H9 (cell line): Measurements from ENCODE around the gene VWC2L. TPM values are rescaled to one million over a fixed set of nuclear protein-coding genes. Genes with fewer than 3 reads are reported as not detected.

ENCODE experiments used
- DNase-seq: peaks from one replicate; pipeline ENCODE4 v3.0.0-alpha.2; 2017
- H2AFZ ChIP-seq: one replicate; pipeline ENCODE4 v1.6.1; 2013; ENCODE audit warnings: mild to moderate bottlenecking, low read length, control low read depth, moderate library complexity
- H2AK5ac ChIP-seq: 2 replicates; pipeline ENCODE4 v1.6.1; 2013; ENCODE audit warnings: low read length, control low read depth, mixed read lengths; ENCODE audit not compliant: insufficient read length
- H2BK120ac ChIP-seq: one replicate; pipeline ENCODE4 v1.6.1; 2013; ENCODE audit warnings: low read depth, mild to moderate bottlenecking, low read length, control low read depth, inconsistent platforms; ENCODE audit not compliant: poor library complexity, severe bottlenecking
- H2BK12ac ChIP-seq: 2 replicates; pipeline ENCODE4 v1.6.1; 2013; ENCODE audit warnings: low read length, control low read depth, mixed read lengths, low read depth; ENCODE audit not compliant: insufficient read length
- H2BK15ac ChIP-seq: 2 replicates; pipeline ENCODE4 v1.6.1; 2013; ENCODE audit warnings: low read depth, low read length, control low read depth
- H2BK20ac ChIP-seq: one replicate; pipeline ENCODE4 v1.6.1; 2013; ENCODE audit warnings: low read depth, mild to moderate bottlenecking, low read length, control low read depth, inconsistent platforms; ENCODE audit not compliant: poor library complexity, severe bottlenecking
- H2BK5ac ChIP-seq: 2 replicates; pipeline ENCODE4 v1.6.1; 2013; ENCODE audit warnings: low read length, control low read depth, mixed read lengths; ENCODE audit not compliant: insufficient read length
- H3K14ac ChIP-seq: 2 replicates; pipeline ENCODE4 v1.6.1; 2013; ENCODE audit warnings: low read length, control low read depth; ENCODE audit not compliant: insufficient read depth
- H3K18ac ChIP-seq: 2 replicates; pipeline ENCODE4 v1.6.1; 2013; ENCODE audit warnings: low read depth, mild to moderate bottlenecking, mixed read lengths, low read length, control low read depth; ENCODE audit not compliant: insufficient read length
- H3K23ac ChIP-seq: 2 replicates; pipeline ENCODE4 v1.6.1; 2013; ENCODE audit warnings: low read length, control low read depth, mixed read lengths, low read depth; ENCODE audit not compliant: insufficient read length
- H3K23me2 ChIP-seq: 2 replicates; pipeline ENCODE4 v1.6.1; 2013; ENCODE audit warnings: low read depth, mild to moderate bottlenecking, mixed read lengths, low read length, control low read depth; ENCODE audit not compliant: insufficient read length, poor library complexity, severe bottlenecking
- H3K27ac ChIP-seq: 2 replicates; pipeline ENCODE4 v1.5.1; 2013; ENCODE audit warnings: low read length, control low read depth, mixed read lengths, low read depth; ENCODE audit not compliant: insufficient read length
- H3K27me3 ChIP-seq: 2 replicates; pipeline ENCODE4 v1.6.1; 2013; ENCODE audit warnings: low read length, control low read depth, inconsistent platforms; ENCODE audit not compliant: insufficient read depth
- H3K4ac ChIP-seq: 2 replicates; pipeline ENCODE4 v1.6.1; 2013; ENCODE audit warnings: low read depth, mild to moderate bottlenecking, control low read depth, inconsistent platforms, low read length, moderate library complexity
- H3K4me1 ChIP-seq: 2 replicates; pipeline ENCODE4 v1.6.1; 2013; ENCODE audit warnings: low read length, control low read depth, inconsistent platforms; ENCODE audit not compliant: insufficient read depth
- H3K4me2 ChIP-seq: 2 replicates; pipeline ENCODE4 v1.6.1; 2013; ENCODE audit warnings: low read length, control low read depth, mixed read lengths; ENCODE audit not compliant: insufficient read length, insufficient read depth
- H3K56ac ChIP-seq: 2 replicates; pipeline ENCODE4 v1.6.1; 2013; ENCODE audit warnings: low read depth, mild to moderate bottlenecking, mixed read lengths, low read length, control low read depth; ENCODE audit not compliant: insufficient read length
- H3K79me1 ChIP-seq: 2 replicates; pipeline ENCODE4 v1.6.1; 2013; ENCODE audit warnings: low read depth, mild to moderate bottlenecking, moderate library complexity, low read length, control low read depth, inconsistent platforms; ENCODE audit not compliant: insufficient read depth, poor library complexity, severe bottlenecking
- H3K79me2 ChIP-seq: 2 replicates; pipeline ENCODE4 v1.6.1; 2013; ENCODE audit warnings: low read length, control low read depth, inconsistent platforms; ENCODE audit not compliant: insufficient read depth
- H3K9ac ChIP-seq: 2 replicates; pipeline ENCODE4 v1.6.1; 2013; ENCODE audit warnings: low read length, control low read depth, mixed read lengths; ENCODE audit not compliant: insufficient read length; ENCODE audit errors: extremely low read depth
- H3K9me3 ChIP-seq: one replicate; pipeline ENCODE4 v1.6.1; 2013; ENCODE audit warnings: low read depth, low read length, inconsistent platforms; ENCODE audit not compliant: control insufficient read depth
- H3T11ph ChIP-seq: one replicate; pipeline ENCODE4 v1.6.1; 2013; ENCODE audit warnings: mild to moderate bottlenecking, low read length, control low read depth, inconsistent platforms
- H4K20me1 ChIP-seq: one replicate; pipeline ENCODE4 v1.6.1; 2013; ENCODE audit not compliant: control insufficient read depth, insufficient read length, insufficient read depth
- H4K5ac ChIP-seq: 2 replicates; pipeline ENCODE4 v1.6.1; 2013; ENCODE audit warnings: low read depth, mild to moderate bottlenecking, mixed read lengths, low read length, control low read depth; ENCODE audit not compliant: insufficient read length
- H4K8ac ChIP-seq: replicated peaks from 2 replicates; pipeline ENCODE4 v1.6.1; 2013; ENCODE audit warnings: low read length, control low read depth, mixed read lengths, low read depth; ENCODE audit not compliant: insufficient read length
- H4K91ac ChIP-seq: 2 replicates; pipeline ENCODE4 v1.6.1; 2013; ENCODE audit warnings: low read depth, mild to moderate bottlenecking, moderate library complexity, mixed read lengths, low read length, control low read depth; ENCODE audit not compliant: insufficient read length
- H3K27ac Mint-ChIP-seq, 3 experiments: 2 replicates in 2 of 3; 3 replicates in 1 of 3; pipeline ENCODE4 v1.8.0; 2020 to 2021; ENCODE audit warnings: mixed read lengths in 3 of 3, mild to moderate bottlenecking in 1 of 3, moderate library complexity in 1 of 3
- H3K27me3 Mint-ChIP-seq: 2 replicates; pipeline ENCODE4 v1.8.0; 2021; ENCODE audit warnings: low read depth, mild to moderate bottlenecking, moderate library complexity, mixed read lengths
- H3K36me3 Mint-ChIP-seq, 3 experiments: 2 replicates in 2 of 3; 3 replicates in 1 of 3; pipeline ENCODE4 v1.8.0; 2020 to 2021; ENCODE audit warnings: low read depth in 3 of 3, mixed read lengths in 3 of 3; ENCODE audit not compliant: insufficient read depth in 1 of 3
- H3K4me1 Mint-ChIP-seq, 2 experiments: 2 replicates each; pipeline ENCODE4 v1.8.0; 2020; ENCODE audit warnings: mixed read lengths in 2 of 2
- H3K4me3 Mint-ChIP-seq, 2 experiments: 2 replicates in 1 of 2; 3 replicates in 1 of 2; pipeline ENCODE4 v1.8.0; 2020 to 2021; ENCODE audit warnings: mild to moderate bottlenecking in 2 of 2, mixed read lengths in 2 of 2, moderate library complexity in 1 of 2
- H3K9me3 Mint-ChIP-seq, 2 experiments: 2 replicates in 1 of 2; 3 replicates in 1 of 2; pipeline ENCODE4 v1.8.0; 2020; ENCODE audit warnings: mild to moderate bottlenecking in 2 of 2, mixed read lengths in 2 of 2, moderate library complexity in 1 of 2
- WGBS: extraction: QIAGEN DNeasy Blood & Tissue Kit; methylation state at CpG from one replicate; pipeline ENCODE4 v1.1.7; 2013; ENCODE audit warnings: missing lambda C conversion rate, low lambda C conversion rate, mixed read lengths; ENCODE audit not compliant: insufficient read length; ENCODE audit errors: extremely low coverage; 5-methylcytosine and 5-hydroxymethylcytosine counted together
- total RNA-seq: library from RNA; stranded (reverse); gene quantifications from 2 replicates; pipeline ENCODE4 v1.2.1, GENCODE V29; 2021
- TF ChIP-seq, protein P1 (sequence below): fragments of 200-600 bp; sonication (generic); conservative IDR thresholded peaks from 3 replicates; pipeline ENCODE4 v1.8.0; 2021; ENCODE audit warnings: antibody characterized with exemption, mild to moderate bottlenecking

The VWC2L gene
- total RNA-seq, 1 experiment from 2014 or later = not detected

DNA sequence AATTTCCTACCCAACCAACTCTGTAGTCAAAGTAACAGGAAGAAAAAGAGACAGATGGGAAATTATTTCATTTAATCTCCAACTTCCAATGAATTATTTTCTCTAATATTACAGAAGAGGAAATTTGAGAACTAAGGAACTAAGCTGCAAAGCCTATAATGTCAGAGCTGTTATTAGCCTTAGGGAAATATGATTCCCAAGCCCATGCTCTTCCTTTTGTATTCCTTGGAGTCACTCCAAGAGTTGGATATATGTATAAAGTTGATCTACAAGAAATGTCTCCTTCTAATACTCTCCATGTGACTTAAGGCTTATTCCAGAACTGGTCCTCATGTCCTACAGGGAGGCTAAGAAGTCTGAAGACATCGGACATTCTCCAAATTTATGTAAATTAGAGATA, 31.6 kb upstream of the VWC2L start:
- no peaks in the 10 kb centered on the region for H3K23me2 ChIP-seq
- H3K4me2 ChIP-seq = no peak overlapping the region
- no peaks in the 10 kb centered on the region for H3K9me3 ChIP-seq
- H3K27me3 Mint-ChIP-seq = no peaks in the 10 kb centered on the region
- no peaks in the 10 kb centered on the region for H4K20me1 ChIP-seq
- no peak overlapping the region for H3K27ac ChIP-seq
- no peak for DNase-seq
- H3K4me1 Mint-ChIP-seq = no peaks in the 10 kb centered on the region
- no peaks in the 10 kb centered on the region for H3K79me2 ChIP-seq
- no peak overlapping the region for H4K8ac ChIP-seq
- H3K4ac ChIP-seq = no peak overlapping the region
- no peak overlapping the region for H3K9ac ChIP-seq
- no CpG with 5 or more reads among the region's 1 CpG for WGBS
- no peaks in the 10 kb centered on the region for H3K36me3 Mint-ChIP-seq
- no peak overlapping the region for H3K23ac ChIP-seq
- H3K79me1 ChIP-seq = no peaks in the 10 kb centered on the region
- no peak overlapping the region for H2BK15ac ChIP-seq
- H2AK5ac ChIP-seq = no peak overlapping the region
- no peak overlapping the region for H4K91ac ChIP-seq
- no peak overlapping the region for H3K18ac ChIP-seq
- no peak overlapping the region for H3T11ph ChIP-seq
- H2BK5ac ChIP-seq = no peak overlapping the region
- H2BK20ac ChIP-seq = no peak overlapping the region
- H4K5ac ChIP-seq = no peak overlapping the region
- no peak overlapping the region for H2AFZ ChIP-seq
- no peaks in the 10 kb centered on the region for H3K27me3 ChIP-seq
- H3K14ac ChIP-seq = no peak overlapping the region
- H3K4me1 ChIP-seq = no peaks in the 10 kb centered on the region
- no peak overlapping the region for H2BK12ac ChIP-seq
- no peak overlapping the region for H3K4me3 Mint-ChIP-seq
- TF ChIP-seq, protein P1, sequence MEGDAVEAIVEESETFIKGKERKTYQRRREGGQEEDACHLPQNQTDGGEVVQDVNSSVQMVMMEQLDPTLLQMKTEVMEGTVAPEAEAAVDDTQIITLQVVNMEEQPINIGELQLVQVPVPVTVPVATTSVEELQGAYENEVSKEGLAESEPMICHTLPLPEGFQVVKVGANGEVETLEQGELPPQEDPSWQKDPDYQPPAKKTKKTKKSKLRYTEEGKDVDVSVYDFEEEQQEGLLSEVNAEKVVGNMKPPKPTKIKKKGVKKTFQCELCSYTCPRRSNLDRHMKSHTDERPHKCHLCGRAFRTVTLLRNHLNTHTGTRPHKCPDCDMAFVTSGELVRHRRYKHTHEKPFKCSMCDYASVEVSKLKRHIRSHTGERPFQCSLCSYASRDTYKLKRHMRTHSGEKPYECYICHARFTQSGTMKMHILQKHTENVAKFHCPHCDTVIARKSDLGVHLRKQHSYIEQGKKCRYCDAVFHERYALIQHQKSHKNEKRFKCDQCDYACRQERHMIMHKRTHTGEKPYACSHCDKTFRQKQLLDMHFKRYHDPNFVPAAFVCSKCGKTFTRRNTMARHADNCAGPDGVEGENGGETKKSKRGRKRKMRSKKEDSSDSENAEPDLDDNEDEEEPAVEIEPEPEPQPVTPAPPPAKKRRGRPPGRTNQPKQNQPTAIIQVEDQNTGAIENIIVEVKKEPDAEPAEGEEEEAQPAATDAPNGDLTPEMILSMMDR = no peak
- H2BK120ac ChIP-seq = no peak overlapping the region
- no peak overlapping the region for H3K56ac ChIP-seq
- no peaks in the 10 kb centered on the region for H3K9me3 Mint-ChIP-seq
- no peak overlapping the region for H3K27ac Mint-ChIP-seq
